Left kidney (tissue), 2 donors: ENCODE measurements around the gene LDLRAD2. TPM values are rescaled to one million over a fixed set of nuclear protein-coding genes. Genes with fewer than 3 reads are reported as not detected.

Experiments
- DNase-seq: peaks from one replicate; pipeline ENCODE4 v3.0.0-alpha.2; 2013
- polyA plus RNA-seq: library from polyadenylated mRNA; unstranded; fragments of 120-200 nt; gene quantifications from one replicate; pipeline ENCODE4 v1.2.1, GENCODE V29; 2013; ENCODE audit not compliant: insufficient read length

LDLRAD2 gene
- polyA plus RNA-seq, 1 donor = 4.6 TPM

DNA sequence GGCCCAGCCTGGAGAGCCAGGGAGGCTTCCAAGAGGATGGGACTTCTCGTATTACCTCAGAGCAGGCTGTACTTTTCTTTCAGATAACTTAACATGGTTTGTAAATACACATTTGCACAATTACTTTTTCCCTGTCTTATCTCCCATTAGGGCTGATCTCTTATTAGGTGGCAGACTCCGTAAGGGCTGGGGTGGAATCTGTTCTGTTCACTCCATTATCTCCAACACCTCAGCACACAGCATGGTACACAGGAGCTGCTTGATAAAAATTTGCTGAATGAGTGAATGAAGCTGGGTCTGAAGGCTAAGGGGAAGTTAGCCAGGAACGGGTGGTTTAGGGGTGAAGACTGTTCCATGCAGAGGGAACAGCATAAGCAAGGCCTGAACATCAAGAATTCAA is 48.9 kb downstream of the LDLRAD2 start:
- DNase-seq = no peak

DNA sequence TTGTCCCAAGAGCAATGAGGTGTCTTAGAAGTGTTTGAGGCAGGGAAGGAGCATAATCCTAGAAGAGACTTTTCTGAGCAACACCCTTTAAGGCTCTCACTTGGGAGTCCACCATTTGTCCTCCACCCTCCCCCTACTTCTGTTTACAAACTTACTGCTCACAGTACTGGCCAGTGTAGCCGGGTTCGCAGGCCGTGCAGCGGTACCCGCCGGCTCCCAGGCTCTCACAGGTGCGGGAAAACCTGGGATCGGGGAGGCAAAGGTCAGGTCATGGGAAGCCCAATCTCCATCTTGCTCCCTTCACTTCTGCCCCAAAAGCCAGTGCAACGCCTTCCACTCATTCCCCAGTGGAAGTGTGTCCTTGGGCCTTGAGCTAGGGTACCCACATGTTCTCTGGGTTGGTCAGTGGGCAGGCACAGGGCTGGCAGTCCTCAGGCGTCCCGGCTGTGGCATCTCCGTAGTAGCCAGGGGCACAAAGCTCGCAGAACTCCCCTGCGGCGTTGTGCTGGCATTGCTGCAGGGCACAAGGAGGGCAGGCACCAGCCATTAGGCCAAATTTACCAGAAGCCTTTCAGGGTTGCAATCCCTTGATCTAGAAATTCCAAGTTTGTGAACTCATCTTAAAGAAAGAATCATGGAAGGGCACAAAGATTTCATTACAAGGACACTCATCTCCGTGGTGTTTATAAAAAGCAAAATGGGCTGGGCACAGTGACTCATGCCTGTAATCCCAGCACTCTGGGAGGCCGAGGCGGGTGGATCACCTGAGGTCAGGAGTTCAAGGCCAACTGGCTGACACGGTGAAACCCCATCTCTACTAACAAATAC is 49.8 kb downstream of the LDLRAD2 start:
- DNase-seq = no peak

DNA sequence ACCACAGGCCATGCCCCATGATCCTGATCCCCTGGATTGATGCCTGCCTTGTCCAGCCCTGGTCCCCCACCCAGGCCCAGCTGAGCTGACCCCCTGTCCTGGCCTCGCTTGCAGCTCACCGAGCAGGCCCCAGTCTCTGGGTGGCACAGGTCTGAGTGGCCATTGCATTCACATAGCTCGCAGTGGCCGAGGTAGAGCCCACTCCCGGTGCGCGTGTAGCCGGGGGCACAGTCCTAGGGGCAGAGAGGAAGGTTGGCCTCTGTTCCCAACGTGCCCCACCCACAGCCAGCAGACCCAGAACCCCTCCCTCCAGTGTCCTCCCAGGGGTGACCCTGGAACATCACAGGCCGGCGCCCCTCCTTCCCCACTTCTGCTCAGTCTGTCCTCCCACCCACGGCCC is 51.9 kb downstream of the LDLRAD2 start:
- DNase-seq = no peak

DNA sequence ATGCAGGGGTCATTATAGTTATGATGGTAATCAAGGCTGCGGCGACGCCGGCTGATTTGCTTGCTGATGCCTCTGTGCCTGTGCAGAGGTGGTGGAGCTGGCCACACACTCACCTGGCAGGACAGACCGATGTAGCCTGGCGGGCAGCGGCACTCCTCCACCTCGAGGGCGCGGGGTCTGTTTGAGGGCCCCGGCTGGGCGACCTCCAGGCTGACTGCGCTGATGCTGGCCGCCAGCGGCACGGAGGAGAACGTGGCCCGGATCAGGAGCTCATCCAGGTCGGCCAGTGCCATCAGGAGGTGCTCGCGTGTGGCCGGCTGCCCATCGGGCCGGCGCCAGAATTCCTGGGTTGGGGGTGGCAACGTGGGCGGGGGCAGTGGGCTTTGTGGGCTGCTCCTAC is 52.7 kb downstream of the LDLRAD2 start:
- DNase-seq = no peak

DNA sequence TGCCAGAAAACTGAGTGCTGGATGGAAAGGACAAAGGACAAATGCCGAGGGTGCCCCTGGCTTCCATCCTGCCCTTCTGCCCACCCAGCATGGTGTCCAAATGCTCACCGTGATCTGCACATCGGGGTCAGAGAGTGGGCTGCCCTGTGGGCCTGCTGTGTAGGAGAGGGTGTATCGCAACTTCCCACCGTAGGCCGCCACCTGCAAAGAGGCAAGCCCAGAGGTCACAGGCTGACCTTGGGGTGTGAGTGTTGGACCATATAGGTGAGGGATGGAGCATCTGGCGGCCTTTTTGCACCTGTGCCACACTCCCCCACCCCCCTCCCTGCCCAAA is 53.5 kb downstream of the LDLRAD2 start:
- no peak for DNase-seq

DNA sequence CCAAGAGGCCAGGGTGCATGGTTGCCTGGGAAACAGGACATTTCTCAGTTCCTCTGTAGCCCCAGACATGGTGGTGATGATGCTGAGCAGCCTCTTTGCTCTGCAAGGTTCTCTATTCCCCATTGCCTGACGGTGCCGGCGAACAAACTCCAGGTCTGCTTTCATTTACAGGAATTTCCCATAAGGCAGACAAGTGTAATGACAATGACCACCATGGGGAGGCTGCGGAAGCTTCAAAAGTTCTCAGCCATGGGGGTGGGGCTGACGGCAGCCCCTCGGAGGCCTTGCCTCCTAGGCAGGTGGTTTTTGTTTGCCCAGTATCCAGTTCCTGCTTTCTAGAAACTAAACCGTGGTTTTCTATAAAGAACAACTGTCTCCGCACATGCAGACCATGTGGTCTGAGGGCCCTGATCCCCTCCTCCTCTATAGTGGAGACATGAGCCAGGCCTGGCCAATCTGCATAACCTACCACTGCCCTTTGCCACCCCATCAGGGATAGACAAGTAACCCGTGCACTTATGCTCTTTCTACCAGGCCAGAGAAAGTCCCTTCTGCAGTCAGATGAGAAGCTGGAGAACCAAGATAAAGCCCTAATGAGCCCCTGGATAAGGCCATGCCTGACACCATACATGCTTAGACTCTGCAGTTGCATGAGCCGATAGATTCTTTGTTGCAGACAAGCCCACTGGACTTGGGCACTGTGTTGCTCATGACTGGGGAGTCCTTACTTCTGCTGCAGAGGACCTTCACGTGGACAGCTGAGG is 54.1 kb downstream of the LDLRAD2 start:
- DNase-seq = peak; percentile 34

DNA sequence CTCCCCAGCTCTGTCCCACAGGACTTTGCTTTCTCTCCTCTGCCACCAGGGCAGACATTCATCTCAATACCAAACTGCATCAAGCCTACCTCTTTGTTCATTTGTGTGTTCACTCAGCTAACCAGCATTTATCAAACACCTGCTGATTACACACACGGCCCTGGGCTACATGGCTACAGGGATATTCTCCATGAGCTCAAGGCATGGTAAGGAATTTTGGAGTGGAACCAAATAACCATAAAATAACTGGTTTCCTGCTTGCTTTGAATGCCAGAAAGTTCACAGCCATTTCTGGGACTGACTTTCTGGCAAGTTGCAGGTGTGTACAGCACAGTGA is 54.6 kb downstream of the LDLRAD2 start:
- DNase-seq = no peak

DNA sequence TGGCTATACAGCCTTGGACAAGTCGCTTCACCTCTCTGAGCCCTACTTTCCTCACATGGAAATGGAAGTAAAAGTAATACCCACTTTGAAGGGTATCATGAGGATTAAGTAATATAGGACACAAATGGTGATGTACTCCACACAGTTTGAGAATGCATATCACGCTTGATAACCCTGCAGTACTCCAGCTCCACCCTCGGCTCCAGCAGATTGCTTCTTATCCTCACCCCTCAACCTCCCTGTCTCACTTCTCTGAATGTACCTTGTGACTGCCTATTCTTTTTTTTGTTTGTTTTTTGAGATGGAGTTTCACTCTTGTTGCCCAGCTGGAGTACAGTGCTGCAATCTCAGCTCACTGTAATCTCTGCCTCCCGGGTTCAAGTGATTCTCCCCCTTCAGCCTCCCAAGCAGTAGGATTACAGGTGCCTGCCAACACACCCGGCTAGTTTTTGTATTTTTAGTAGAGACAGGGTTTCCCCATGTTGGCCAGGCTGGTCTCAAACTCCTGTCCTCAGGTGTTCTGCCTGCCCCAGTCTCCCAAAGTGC is 55.5 kb downstream of the LDLRAD2 start:
- no peak for DNase-seq

DNA sequence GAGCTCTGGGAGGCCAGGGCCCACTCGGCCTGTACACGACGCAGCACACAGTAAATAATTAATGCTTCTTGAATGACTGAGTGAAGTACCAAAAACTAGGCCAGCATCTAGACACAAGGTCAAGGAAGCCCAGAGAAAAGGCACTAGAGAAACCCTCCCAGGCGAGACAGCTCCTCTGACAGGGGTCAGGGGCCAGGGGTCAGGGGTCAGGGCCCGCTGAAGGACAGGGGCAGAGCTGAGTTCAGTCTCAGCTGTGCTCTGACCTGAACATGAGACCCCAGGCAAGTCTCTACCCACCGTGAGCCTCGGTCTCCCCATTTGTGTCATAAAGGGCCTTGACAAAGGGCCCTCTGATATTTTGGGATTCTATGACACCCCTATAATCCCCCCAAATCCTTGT is 56.4 kb downstream of the LDLRAD2 start:
- DNase-seq = no peak

DNA sequence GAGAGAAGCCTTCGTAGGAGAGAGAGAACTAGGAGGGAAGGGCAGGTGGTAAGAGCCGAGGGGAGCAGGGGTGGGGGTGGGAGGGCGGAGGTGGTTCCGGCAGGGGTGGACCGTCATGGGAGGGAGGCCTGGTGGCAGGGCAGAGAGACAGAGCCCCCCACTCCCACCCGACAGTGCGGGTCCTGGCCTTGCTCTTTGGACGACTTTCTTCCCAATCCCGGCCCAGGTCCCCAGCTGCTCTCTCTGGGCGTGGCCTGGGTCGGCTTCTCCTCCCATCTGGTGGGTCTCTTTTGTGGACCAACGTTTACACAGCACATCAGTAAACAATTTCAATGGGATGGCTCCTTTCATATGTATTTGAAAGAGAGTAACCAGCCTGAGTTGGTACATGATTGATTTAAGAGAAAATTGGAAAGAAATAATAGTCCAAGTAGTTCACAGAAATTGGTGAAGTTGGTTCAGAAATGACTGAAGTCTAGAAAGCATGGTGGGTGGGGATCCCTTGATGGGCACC is 56.9 kb downstream of the LDLRAD2 start:
- no peak for DNase-seq

DNA sequence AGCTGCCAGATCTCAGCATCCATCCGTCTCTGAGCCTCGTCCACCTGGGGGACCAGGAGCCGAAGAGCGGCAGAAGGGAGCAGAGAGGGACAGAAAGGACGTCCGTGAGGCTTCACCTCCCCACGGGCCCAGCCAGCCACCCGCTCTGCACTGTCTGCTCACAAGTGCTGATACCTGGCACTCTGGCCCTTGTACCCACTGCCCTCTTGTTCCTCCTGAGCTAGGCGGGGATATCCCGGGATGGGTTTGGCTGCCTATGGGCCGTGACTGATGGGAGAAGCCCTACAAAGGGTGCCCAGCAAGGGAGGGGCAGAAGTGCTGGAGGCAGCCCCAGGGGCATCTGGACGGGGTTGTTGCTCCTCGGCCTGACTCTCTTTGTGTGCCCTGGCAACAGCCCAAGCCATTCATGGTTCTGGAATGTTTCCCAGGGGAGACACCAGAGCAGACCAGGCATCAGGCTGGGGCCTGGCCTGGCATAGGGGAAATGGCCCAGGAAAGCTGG is 57.6 kb downstream of the LDLRAD2 start:
- no peak for DNase-seq

DNA sequence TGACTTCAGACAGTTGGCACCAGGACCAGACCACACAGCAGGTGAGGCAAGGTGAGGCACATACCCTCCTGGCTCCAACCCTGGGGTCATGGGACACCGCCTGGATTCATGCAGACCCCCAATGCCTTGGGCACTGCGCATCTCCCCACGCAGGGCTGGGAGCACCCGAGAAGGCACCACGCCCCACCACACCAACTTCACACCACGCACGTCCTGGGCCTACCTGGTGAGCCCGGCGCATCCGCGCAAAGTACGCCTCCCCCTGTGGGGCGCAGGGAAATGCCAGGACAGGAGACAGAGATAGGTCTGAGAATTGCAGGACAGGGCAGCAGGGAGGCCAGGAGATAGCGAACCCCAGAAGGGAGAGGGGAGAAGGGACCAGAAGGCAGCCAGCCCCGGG is 58.5 kb downstream of the LDLRAD2 start:
- DNase-seq = no peak

DNA sequence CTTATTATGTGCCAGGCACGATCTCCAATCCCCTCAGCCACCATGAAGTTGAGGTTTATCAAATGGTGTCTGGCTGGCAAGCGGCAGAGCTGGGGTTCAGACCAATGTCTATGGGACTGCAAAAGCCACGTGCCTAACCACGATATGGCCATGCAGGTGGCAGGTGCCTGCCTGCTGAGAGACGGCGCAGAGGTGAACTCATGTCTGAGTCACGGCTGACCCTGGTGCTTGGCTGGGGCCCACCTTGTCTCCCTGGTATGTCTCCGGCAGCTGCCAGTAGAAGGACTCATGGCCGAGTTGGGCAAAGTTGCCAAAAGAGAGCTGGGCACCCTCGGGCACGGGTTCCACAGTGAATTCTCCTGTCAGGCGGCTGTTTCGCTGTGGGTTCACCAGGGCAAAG is 59.9 kb downstream of the LDLRAD2 start:
- no peak for DNase-seq

DNA sequence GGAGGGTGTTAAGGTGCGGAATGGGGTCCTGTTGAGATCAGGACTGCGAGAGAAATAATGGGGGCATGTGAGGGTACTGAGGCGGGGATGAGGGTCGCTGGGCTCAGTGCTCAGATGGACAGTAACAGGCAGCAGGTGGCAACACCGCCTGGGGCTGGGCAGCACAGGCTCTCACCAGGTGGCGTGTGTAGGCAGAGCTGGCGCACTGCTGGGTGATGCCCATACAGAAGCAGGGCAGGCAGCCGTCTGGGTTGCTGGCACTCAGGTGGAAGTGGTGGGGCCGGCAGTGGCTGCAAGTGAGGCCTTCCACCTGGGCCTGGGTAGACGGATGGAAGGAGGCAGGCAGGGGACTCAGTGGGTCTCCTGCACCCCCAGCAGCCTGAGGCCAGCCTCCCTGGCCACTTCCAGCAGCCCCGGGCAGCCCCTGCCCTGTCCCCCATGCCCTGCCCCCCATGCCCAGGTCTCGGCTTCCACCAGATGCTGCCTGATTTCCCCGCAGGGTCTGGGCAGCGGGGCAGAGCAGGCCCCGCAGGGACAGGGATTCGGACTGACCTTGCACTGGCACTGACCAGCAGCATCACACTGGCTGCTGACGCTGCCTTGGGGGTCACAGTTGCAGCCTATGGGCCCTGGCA is 60.5 kb downstream of the LDLRAD2 start:
- DNase-seq = no peak

DNA sequence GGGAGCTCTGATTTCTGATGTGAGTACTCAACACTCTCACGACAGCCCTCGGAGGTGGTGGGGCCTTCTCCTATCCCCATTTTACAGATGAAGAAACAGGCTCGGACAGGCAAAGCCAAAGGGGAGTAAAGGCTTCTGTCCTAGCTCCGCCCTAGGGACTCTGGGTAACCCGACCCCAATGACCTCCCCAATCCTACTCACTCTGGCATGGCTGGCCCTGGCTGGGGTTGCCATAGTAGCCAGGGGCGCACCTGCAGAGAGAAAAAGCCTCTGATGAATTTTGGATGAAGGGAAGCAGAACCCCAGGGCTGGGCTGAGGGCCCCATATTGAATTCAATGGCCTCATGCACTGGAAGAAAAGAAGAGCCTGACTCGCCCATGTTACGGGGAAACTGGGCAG is 61.1 kb downstream of the LDLRAD2 start:
- no peak for DNase-seq

DNA sequence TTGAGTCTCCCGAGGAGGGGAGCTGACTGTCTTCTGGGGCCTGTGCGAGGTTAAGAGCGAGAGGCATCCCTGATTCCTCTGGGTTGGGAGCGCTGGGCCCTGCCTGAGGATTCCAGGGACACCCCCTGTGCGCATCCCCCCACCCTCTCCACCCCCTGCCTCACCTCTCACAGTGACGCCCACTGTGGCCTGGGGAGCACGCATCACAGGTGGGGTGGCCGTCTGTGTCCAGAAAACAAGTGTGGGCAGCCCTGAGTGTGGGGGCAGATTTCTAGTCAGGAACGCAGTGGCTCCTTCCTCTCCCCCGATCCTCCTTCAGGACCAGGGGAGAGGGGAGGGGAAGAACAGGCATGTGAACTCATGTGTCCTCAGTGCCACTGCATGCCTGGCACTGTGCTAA is 61.7 kb downstream of the LDLRAD2 start:
- DNase-seq = no peak

DNA sequence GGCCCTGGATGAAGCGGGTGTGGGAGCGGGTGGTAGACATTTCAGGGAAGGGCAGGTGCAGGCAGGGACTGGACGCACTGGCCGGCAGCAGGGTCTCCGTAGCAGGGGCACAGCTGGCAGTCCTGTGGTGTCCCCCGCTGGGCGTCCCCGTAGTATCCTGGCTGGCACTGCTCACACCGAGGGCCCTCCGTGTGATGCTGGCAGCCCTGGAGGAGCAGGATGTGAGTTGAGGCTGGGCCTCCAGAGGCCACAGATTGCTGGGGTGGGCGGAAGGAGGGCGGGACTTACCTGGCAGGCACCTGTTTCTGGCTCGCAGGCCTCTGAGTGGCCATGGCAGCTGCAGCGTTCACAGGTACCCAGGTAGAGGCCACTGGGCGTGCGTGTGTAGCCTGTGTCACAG is 62.3 kb downstream of the LDLRAD2 start:
- DNase-seq = no peak

Other genes with a start within 250 kb of the LDLRAD2 start
- gene RAP1GAP, start 142.9 kb upstream of the LDLRAD2 start, polyA plus RNA-seq = 20.2 TPM
- 94.3 TPM for gene USP48, start 29.1 kb upstream of the LDLRAD2 start, polyA plus RNA-seq
- 154 TPM for gene HSPG2, start 125.0 kb downstream of the LDLRAD2 start, polyA plus RNA-seq
- gene CELA3B, start 164.8 kb downstream of the LDLRAD2 start, polyA plus RNA-seq = 0.38 TPM
- gene CELA3A, start 189.4 kb downstream of the LDLRAD2 start, polyA plus RNA-seq = not detected
- gene CDC42, start 240.4 kb downstream of the LDLRAD2 start, polyA plus RNA-seq = 393 TPM